Natural killer cell (primary cell): ENCODE results near the gene SLC39A11. TPM values are rescaled to one million over a fixed set of nuclear protein-coding genes. Genes with fewer than 3 reads are reported as not detected.

Source experiments
- ATAC-seq, 3 donors: fragments of 150-1000 bp in 2 of 3; fragments of 200-7000 bp in 1 of 3; cut with Tn5 transposase; 1 replicate in 1 of 3; 2 replicates in 2 of 3; pipeline ENCODE4 v1.10.0; 2021; ENCODE audit warnings: mild to moderate bottlenecking in 2 of 3, moderate library complexity in 2 of 3
- DNase-seq, 2 donors: peaks; one replicate each; pipeline versions ENCODE4 v3.0.0 to v3.0.0-alpha.2; 2013 to 2021; ENCODE audit warnings: mixed read lengths in 1 of 2
- H3K27ac ChIP-seq: one replicate; pipeline ENCODE4 v1.5.1; 2013; ENCODE audit warnings: mild to moderate bottlenecking, low read length
- H3K27me3 ChIP-seq: one replicate; pipeline ENCODE4 v1.6.1; 2013; ENCODE audit warnings: low read length; ENCODE audit not compliant: control insufficient read depth, insufficient read depth
- H3K36me3 ChIP-seq: one replicate; pipeline ENCODE4 v1.6.1; 2013; ENCODE audit warnings: low read length; ENCODE audit not compliant: control insufficient read depth, insufficient read depth
- H3K4me1 ChIP-seq: one replicate; pipeline ENCODE4 v1.6.1; 2013; ENCODE audit warnings: low read length; ENCODE audit not compliant: control insufficient read depth, insufficient read depth
- H3K4me3 ChIP-seq: one replicate; pipeline ENCODE4 v1.5.1; 2013; ENCODE audit warnings: low read length
- H3K9me3 ChIP-seq: one replicate; pipeline ENCODE4 v1.6.1; 2013; ENCODE audit warnings: low read length; ENCODE audit not compliant: control insufficient read depth, insufficient read depth
- H3K27ac Mint-ChIP-seq, 2 donors: one replicate each; pipeline ENCODE4 v1.8.0; 2022; ENCODE audit warnings: mild to moderate bottlenecking in 2 of 2, mixed read lengths in 2 of 2, moderate library complexity in 1 of 2
- H3K27me3 Mint-ChIP-seq, 2 donors: one replicate each; pipeline ENCODE4 v1.8.0; 2022; ENCODE audit warnings: low read depth in 2 of 2, mixed read lengths in 2 of 2
- H3K36me3 Mint-ChIP-seq: one replicate; pipeline ENCODE4 v1.8.0; 2022; ENCODE audit warnings: mixed read lengths
- H3K4me1 Mint-ChIP-seq, 2 donors: one replicate each; pipeline ENCODE4 v1.8.0; 2022; ENCODE audit warnings: mixed read lengths in 2 of 2
- H3K4me3 Mint-ChIP-seq: one replicate; pipeline ENCODE4 v1.8.0; 2022; ENCODE audit warnings: mild to moderate bottlenecking, moderate library complexity, mixed read lengths
- H3K9me3 Mint-ChIP-seq, 2 donors: one replicate each; pipeline ENCODE4 v1.8.0; 2022; ENCODE audit warnings: mixed read lengths in 2 of 2
- CTCF ChIP-seq: fragments of 200-600 bp; IDR thresholded peaks from one replicate; pipeline ENCODE4 v1.8.0; 2022; ENCODE audit warnings: antibody characterized with exemption
- WGBS: methylation state at CpG from one replicate; pipeline ENCODE4 v1.1.7; 2013; ENCODE audit warnings: missing lambda C conversion rate; ENCODE audit not compliant: insufficient coverage; 5-methylcytosine and 5-hydroxymethylcytosine counted together
- intact Hi-C: fragments of 100-400 bp; cut with micrococcal nuclease; formaldehyde crosslinking; loops from one replicate; pipeline ENCODE4 v1.14.2; 2022
- total RNA-seq, 4 donors: library from RNA; stranded (reverse); fragments of 120-200 nt in 1 of 4; gene quantifications; one replicate each; pipeline versions ENCODE4 v1.2.3 to v1.2.4, GENCODE V29; 2013 to 2022

The SLC39A11 gene
- total RNA-seq, 3 donors from 2014 or later (not counting 1 experiment from before 2014, with no cell fraction given): 32.6 to 44.9 (median 39.4) TPM

GRCh38 chr17:72948115-72948514 is 144.4 kb downstream of the SLC39A11 start:
- Histone ChIP-seq H3K4me1 (no peaks in the 10 kb centered on the region), H3K4me3 (no peak overlapping the region), H3K9me3 (no peaks in the 10 kb centered on the region), H3K27ac (no peak overlapping the region), H3K27me3 (no peaks in the 10 kb centered on the region), H3K36me3 (peaks cover 3% of the 10 kb centered on the region)
- no peak for ATAC-seq
- Mint-ChIP-seq H3K4me3 (no peak overlapping the region), H3K27ac (no peak overlapping the region), H3K27me3 (no peaks in the 10 kb centered on the region), H3K4me1 (peaks cover 0 to 11% of the 10 kb centered on the region in 2 donors), H3K36me3 (no peaks in the 10 kb centered on the region), H3K9me3 (no peaks in the 10 kb centered on the region)
- WGBS: 98% methylated on average over 23 of the region's 23 CpGs
- no peak for DNase-seq
- TF ChIP-seq CTCF: no peak
- intact Hi-C loops: no loop called here

- WGBS: 95% methylated on average over 9 of the region's 10 CpGs
- Histone ChIP-seq H3K4me3 (no peak overlapping the region), H3K27ac (no peak overlapping the region), H3K9me3 (no peaks in the 10 kb centered on the region), H3K36me3 (peaks cover 3% of the 10 kb centered on the region), H3K4me1 (no peaks in the 10 kb centered on the region), H3K27me3 (no peaks in the 10 kb centered on the region)
- peaks cover 0 to 5% of the 10 kb centered on the region in 2 donors for H3K4me1 Mint-ChIP-seq
- ATAC-seq: no peak
- intact Hi-C loops: no loop called here
- DNase-seq: no peak
- no peaks in the 10 kb centered on the region for H3K9me3 Mint-ChIP-seq
- TF ChIP-seq CTCF: no peak
- H3K27me3 Mint-ChIP-seq: no peaks in the 10 kb centered on the region
- H3K27ac Mint-ChIP-seq: no peak overlapping the region
- H3K4me3 Mint-ChIP-seq: no peak overlapping the region
- H3K36me3 Mint-ChIP-seq: no peaks in the 10 kb centered on the region
Measured at GRCh38 chr17:72947475-72947874, 145.0 kb downstream of the SLC39A11 start.

- no peak for TF ChIP-seq CTCF
- Histone ChIP-seq H3K4me1 (no peaks in the 10 kb centered on the region), H3K36me3 (peaks cover 3% of the 10 kb centered on the region), H3K9me3 (no peaks in the 10 kb centered on the region), H3K27ac (no peak overlapping the region), H3K4me3 (no peak overlapping the region), H3K27me3 (no peaks in the 10 kb centered on the region)
- H3K9me3 Mint-ChIP-seq: no peaks in the 10 kb centered on the region
- peaks cover 0 to 4% of the 10 kb centered on the region in 2 donors for H3K4me1 Mint-ChIP-seq
- ATAC-seq: no peak
- H3K27me3 Mint-ChIP-seq: no peaks in the 10 kb centered on the region
- no peak for DNase-seq
- no peaks in the 10 kb centered on the region for H3K36me3 Mint-ChIP-seq
- intact Hi-C loops: no loop called here
- no peak overlapping the region for H3K27ac Mint-ChIP-seq
- no peak overlapping the region for H3K4me3 Mint-ChIP-seq
- 91% methylated on average over 5 of the region's 5 CpGs for WGBS
Measured at GRCh38 chr17:72946696-72947095, 145.8 kb downstream of the SLC39A11 start.

- DNase-seq (no peak), ATAC-seq (no peak)
- peaks cover 3% of the 10 kb centered on the region for H3K36me3 ChIP-seq
- no peaks in the 10 kb centered on the region for H3K36me3 Mint-ChIP-seq
- H3K27me3 ChIP-seq: no peaks in the 10 kb centered on the region
- no peak overlapping the region for H3K27ac ChIP-seq
- intact Hi-C loops: no loop called here
- no peak overlapping the region for H3K4me3 Mint-ChIP-seq
- no peaks in the 10 kb centered on the region for H3K4me1 ChIP-seq
- H3K4me1 Mint-ChIP-seq: peaks cover 0 to 4% of the 10 kb centered on the region in 2 donors
- H3K27me3 Mint-ChIP-seq: no peaks in the 10 kb centered on the region
- no peaks in the 10 kb centered on the region for H3K9me3 ChIP-seq
- 92% methylated on average over 3 of the region's 3 CpGs for WGBS
- TF ChIP-seq CTCF: no peak
- no peaks in the 10 kb centered on the region for H3K9me3 Mint-ChIP-seq
- no peak overlapping the region for H3K27ac Mint-ChIP-seq
- H3K4me3 ChIP-seq: no peak overlapping the region
Measured at GRCh38 chr17:72946156-72946555, 146.3 kb downstream of the SLC39A11 start.
